UCSD-AML1 (cell line): Measurements from ENCODE around the gene C11orf21.
"Not testable (repeated sequence)": the region's sequence is repeated elsewhere in the genome, so short reads cannot be mapped to it uniquely, and the experiment has no call there.

Experiments
- DNase-seq: peaks from one replicate; lab custom pipeline; 2025; ENCODE audit not compliant: unreplicated experiment; lab: John Stamatoyannopoulos, UW

The C11orf21 gene

DNA sequence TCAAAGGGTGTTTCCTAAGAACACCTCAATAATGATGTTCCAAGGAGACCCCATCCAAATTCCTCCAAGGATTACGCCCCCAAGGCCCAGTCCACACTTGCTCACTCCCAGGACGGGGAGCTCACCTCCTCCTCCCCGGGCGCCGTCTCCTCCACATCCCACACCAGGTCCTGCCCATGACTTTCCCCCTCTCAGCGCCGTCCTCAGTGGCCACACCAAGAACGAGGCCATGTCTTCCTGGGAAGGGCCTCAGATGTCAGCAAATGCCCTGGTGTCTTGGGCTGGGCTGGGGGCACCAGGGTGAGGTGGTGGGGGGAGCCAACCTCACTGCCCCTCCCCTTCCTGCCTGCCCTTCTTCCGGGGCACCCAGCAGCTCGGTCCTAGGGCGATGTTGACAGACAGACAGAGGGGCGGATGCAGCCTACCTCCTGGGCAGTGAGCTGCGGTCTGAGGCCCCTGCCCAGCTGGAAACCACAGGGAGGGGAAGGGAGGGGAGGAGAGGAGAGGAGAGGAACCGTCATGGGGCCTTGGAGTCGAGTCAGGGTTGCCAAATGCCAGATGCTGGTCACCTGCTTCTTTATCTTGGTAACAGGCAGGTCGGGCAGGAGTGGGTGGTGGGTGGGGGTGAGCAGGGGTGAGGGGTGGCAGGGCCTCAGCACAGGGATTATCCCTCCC lies at the start of gene C11orf21, which contains the start of gene TSPAN32:
TSS of gene C11orf21 (minus strand) at position 288 of the 675 bp plus-strand sequence. CDS start at position 178, 110 bp downstream.
TSS of gene TSPAN32 (plus strand) at position 383 of the 675 bp plus-strand sequence. CDS start at position 520, 137 bp downstream.
- DNase-seq = peak; percentile 97

DNA sequence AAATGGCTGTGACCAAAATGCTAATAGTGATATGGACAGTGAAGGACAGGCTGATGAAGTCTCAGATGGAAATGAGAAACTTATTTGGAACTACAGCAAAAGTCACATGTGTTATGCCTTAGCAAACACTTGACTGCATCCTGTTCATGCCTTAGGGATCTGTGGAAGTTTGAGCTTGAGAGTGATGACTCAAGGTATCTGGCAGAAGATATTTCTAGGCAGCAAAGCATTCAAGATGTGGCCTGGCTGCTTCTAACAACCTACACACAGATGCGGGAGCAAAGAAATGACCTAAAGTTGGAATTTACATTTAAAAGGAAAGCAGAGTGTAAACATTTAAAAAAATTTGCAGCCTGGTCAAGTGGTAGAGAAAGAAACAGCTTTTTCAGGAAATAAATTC lies 47.3 kb upstream of the C11orf21 start:
- DNase-seq = no peak

DNA sequence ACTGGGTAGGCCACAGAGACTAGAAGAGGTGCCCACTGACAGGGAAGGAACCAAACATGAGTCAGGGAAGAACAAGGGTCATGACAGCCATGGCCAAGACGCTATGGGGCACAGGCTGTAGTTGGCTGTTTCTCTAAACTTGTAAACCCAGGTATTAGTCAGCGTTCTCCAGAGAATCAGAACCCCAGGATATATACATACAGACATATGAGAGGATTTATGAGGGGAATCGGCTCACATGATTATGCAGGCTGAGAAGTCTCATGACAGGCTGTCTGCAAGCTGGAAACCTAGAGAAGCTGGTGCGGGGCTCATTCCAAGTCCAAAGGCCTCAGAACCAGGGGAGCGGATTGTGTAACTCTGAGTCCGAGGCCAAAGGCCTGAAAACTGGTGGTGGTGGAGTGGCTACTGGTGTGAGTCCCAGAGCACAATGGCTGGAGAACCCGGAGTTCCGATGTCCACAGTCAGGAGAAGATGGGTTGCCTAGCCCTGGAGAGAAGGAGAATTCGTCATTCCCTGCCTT lies 45.7 kb upstream of the C11orf21 start:
- no peak for DNase-seq

DNA sequence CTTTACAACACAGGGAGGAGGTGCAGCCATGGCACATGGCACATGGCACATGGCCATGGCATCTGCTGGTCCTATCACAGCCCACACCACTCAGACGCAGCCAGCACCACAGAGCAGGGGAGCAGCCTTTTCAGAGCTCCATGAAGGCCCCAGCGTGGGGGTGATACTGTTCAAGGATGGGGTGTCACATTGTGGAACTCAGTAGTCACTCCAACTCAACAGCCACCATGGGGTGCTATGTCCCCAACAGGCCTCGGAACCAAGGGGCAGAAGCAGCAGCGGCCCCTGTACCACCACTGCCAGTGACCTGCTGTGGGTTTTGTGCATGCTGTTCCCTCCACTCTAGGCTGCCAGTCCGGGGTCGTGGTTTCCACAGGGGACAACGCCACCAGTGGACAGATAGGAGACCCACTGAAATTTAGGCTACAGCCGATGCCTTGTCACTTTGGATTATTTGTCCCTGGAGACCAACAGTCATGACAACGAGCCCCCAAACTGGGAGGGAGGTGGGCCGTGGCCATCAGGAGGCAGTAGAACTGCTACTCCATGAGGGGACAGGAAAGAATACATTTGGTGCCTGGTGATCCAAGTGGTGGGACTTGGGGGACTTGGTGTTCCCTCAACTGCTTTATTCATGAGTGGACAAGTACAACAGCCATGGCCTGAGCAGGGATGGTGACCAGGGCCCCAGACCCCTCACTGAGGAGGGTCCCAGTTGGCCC lies 45.0 kb upstream of the C11orf21 start:
- DNase-seq = no peak

DNA sequence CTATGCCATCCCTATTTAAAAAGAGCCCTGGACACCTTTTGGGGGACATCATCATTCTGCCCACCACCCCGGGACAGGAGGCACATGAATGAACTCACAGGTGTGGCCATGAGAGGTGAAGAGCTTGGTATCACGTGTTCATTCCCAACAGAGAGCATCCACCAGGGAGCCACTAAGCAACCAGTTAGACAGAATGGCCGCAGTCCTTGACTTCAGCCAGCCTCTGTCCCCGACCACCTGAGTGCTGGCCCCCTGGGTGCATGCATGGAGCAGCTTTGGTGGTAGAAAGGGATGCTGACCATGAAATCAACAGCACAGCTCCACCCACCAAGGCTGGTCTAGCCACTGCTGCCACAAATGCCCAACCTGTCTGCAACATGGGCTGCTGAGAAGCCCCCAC lies 44.3 kb upstream of the C11orf21 start:
- DNase-seq = no peak

DNA sequence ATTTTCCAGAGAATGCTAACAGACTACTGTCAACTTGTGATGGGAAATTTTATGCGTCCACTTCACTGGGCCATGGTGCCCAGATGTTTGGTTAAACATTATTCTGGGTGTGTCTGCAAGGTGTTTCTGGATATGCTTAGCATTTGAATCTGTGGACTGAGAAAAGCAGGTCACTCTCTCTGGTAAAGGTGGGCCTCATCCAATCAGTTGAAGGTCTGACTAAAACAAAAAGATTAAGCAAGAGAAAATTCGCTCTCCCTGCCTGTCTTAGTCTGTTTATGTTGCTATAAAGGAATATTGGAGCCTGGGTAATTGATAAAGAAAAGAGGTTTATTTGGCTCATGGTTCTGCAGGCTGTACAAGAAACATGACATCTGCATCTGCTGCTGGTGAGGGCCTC lies 43.3 kb upstream of the C11orf21 start:
- DNase-seq = no peak

DNA sequence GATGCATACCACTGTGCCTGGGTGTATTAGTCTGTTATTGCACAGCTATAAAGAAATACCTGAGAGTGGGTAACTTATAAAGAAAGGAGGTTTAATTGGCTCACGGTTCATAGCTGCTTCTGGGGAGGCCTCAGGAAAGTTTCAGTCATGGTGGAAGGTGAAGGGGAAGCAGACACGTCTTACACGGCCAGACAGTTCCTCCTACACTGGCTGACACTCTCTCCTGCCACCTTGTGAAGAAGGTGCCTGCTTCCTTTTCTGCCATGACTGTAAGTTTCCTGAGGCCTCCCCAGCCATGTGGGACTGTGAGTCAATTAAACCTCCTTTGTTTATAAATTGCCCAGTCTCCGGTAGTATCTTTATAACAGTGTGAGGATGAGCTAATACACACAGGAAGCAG lies 41.8 kb upstream of the C11orf21 start:
- DNase-seq = no peak

DNA sequence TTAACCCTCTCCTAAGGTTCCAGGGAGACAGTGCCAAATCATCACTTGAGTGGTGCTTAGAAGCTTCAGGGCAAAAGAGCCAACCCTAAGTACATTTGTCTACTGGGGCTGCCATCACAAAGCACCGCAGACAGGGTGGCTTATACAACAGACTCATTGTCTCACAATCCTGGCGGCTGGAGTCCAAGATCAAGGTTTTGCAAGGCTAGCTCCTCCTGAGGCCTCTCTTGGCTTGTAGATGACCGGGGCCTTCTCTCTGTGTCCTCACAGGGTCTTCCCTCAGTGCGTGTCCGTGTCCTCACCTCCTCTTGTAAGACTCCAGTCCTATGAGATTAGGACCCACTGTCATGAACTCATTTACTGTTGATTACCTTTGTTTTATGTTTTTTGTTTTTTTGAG lies 41.3 kb upstream of the C11orf21 start:
- DNase-seq = no peak

DNA sequence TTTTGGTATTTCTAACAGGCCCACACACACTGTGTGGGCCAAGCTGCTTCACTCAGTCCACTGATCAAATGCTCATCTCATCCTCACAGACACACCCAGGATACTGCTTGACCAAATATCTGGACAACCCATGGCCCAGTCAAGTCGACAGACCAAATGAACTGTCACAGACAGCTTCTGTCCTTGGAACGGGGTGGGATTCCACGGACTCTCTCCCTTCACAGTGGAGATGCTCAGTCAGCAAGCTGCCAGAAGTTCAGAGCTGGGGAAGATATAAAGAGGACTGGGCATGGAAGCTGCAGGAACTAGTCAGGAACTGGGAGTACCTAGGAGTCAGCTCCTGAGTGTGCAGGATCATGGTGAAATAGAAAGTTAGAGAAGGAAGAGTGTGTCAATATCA lies 40.8 kb upstream of the C11orf21 start:
- DNase-seq = no peak

DNA sequence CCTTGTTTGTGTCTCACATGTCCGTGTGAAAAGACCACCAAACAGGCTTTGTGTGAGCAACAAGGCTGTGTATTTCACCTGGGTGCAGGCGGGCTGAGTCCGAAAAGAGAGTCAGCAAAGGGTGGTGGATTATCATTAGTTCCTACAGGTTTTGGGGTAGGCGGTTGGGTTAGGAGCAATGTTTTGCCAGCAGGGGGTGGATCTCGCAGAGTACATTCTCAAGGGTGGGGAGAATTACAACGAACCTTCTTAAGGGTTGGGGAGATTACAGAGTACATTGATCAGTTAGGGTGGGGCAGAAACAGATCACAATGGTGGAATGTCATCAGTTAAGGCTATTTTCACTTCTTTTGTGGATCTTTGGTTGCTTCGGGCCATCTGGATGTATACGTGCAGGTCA lies 37.0 kb upstream of the C11orf21 start:
- DNase-seq = not testable (repeated sequence)

DNA sequence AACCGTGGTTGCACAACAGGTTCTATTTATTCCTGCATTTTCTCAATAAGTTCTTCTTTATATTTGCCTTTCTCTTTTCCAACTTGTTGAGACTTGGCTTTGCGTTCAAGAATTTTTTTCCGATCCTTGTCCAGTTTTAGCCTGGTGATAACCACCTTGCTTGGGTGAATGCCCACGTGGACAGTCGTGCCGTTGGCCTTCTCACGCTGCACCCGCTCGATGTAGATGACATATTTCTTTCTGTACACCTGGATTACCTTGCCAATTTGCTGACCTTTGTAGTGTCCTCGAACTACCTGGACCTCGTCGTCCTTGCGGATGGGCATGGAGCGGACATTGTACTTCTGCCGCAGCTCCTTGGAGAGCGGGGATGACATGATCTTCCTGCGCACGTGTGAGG lies 33.6 kb upstream of the C11orf21 start:
- not testable (repeated sequence) for DNase-seq

DNA sequence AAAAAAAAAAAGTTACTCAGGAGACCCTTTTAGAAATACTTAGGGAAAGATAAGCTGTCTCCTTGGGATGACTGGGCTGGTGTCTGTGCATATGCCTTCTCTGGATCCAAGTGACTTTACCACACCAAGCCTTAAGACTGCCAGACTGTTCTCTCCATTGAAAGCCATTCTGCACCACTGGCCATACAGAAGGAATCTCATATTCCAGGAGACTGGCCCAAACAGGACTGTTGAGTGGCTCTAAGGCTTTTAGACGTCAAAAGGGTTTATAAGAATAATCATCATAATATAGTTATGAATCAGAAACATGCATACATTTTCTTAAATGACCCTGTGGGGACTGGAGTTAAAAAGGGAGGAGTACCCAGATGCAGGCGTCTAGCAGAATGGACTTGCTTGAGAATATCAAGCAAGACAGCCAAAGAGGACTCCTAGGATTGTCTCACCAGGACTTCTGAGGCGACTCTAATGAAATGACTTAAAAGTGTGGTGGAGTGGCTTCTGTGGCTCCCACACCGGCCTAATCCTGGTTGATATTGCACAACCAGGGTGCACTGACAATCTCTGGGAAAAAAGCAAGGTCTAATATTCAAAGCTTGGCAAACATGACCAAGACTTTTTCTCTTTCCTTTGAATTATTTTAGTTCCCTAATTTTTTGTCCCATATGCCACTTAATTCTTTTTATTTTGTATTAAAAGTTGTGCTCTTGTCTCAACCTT lies 31.9 kb upstream of the C11orf21 start:
- not testable (repeated sequence) for DNase-seq

DNA sequence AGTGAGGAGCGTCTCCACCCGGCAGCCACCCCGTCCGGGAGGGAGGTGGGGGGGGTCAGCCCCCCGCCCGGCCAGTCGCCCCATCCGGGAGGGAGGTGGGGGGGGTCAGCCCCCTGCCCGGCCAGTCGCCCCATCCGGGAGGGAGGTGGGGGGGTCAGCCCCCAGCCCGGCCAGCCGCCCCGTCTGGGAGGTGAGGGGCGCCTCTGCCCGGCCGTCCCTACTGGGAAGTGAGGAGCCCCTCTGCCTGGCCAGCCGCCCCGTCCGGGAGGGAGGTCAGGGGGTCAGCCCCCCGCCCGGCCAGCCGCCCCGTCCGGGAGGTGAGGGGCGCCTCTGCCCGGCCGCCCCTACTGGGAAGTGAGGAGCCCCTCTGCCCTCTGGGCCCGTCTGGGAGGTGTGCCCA lies 30.9 kb upstream of the C11orf21 start:
- not testable (repeated sequence) for DNase-seq

DNA sequence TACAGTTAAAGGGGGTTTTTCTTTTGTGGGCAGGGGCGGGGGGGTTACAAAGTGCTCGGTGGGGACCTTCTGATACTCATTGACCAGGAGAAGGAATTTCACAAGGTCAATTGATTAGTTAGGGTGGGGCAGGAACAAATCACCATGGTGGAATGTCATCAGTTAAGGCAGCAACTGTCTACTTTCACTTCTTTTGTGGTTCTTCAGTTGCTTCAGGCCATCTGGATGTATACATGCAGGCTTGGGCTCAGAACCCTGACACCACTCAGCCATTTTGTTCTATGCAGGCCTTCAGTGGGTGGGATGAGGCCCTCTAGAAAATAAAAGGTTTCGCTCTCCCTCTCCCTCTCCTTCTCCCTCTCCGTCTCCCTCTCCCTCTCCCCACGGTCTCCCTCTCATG lies 29.7 kb upstream of the C11orf21 start:
- no peak for DNase-seq

DNA sequence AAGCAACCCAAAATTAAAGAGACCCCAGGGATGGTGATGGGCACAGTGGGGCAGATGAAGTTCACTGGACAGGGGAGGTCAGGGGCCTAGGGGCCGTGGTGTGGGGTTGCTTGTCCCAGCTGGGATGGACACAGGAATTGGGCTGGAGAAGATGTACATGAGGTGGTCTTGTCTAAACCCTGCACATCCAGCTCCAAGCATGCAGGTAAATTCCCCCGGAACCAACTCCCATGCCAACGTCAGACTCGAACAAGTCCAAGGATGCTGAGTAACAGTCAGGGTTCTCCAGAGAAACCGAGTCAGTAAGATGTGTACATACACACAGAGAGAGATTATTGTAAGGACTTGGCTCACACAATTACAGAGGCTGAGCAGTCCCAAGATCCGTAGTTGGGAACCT lies 29.0 kb upstream of the C11orf21 start:
- no peak for DNase-seq

DNA sequence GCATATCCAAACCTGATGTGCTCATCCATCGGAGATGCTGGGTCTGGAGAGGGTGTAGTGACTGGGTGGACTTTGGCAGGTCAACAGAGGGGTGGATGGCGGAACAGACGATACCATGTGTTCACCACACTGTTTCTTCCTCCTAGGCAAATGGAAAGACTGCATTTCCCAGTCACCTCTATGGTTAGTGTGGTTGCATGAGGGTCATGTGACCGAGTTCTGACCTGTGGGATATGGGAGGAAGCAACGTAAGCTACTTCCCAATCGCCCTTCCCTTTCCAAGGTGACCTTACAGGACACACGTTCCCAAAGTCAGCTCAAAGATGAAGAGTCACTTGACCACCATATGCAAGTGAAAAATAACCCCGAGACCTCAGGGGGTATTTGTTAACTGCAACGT lies 27.8 kb upstream of the C11orf21 start:
- DNase-seq = no peak

DNA sequence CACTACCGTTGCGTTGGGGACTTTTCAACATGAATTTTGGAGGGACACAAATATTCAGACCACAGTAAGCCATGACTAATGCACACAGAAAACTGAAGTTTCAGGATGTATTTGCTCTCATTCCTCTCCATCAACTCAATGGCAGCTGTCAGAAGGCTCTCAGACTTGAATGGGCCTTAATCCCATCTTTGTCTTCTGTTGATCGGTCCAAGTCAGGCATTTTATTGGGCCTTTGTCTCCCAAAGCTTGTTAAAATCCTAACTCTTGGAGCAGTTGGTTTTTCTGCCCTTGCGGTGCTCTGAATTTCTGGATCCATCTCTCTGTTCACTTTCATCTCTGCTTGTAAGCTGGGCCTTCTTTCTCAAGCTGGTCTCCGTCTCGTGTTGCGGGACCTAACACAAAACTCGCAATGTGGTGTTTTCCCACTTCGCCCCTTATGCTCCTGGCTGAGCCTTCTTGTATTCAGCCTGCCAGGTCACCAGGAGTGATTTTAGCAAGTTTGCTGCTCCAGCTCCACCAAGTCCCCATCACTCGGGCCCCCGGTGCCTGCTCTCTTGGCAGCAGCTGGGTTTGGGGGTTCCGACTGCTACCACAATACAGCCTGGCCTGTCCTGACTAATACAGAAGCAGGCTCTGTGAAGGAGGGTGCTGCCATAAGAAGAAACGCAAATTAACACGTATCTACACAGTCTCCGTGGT lies 27.1 kb upstream of the C11orf21 start:
- no peak for DNase-seq

DNA sequence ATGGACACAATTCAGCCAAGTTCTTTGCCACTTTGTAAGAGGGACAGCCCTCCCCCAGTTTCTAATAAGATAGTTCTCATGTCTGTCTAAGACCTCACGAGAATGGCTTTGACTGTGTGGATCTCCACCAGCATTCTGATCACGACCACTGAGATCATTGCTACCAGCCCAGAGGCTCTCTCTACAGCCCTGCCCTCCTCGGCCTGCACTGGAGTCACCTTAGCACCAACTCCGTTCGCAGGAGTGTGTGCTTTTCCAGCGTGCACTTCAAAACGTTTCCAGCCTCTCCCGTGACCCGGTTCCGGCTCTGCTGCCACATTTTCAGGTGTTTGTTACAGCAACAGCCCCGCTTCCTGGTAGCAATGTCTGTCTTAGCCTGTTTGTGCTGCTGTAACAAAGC lies 26.3 kb upstream of the C11orf21 start:
- DNase-seq = no peak

DNA sequence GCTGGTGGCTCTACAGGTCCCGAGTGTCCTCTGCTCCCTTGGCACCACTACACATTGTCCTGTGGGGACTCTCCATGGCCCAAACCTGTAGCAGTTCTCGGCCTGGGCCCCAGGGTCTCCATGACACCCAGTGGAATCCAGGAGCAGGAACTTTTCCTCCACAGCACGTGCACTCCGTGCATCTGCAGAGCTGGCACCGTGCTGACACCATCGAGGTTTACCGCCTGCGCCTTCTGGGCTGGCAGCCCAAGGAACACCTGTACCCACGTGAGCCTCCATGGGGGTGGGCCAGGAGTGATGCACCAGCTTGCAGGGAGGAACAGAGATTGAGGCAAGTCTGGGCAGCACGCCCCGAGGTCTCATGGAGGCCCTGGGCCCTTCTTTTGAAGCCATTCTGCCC lies 25.3 kb upstream of the C11orf21 start:
- no peak for DNase-seq

DNA sequence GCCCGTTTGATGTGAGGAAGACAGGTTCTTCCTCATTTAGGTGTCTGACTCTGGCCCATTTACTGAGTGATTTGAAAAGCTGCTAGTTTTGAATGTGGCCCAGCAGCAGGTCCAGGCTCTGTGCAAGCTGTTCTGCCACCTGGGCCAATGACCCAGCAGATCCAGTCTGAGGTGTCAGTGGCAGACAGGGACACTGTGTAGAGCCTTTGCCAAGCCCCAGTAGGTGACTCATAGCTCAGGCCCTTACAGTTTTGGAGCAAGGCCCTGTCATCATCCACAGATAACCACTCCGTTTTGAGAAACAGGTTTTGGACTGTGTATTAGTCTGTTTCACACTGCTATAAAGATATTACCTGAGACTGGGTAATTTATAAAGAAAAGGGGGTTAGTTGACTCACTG lies 24.0 kb upstream of the C11orf21 start:
- DNase-seq = no peak

DNA sequence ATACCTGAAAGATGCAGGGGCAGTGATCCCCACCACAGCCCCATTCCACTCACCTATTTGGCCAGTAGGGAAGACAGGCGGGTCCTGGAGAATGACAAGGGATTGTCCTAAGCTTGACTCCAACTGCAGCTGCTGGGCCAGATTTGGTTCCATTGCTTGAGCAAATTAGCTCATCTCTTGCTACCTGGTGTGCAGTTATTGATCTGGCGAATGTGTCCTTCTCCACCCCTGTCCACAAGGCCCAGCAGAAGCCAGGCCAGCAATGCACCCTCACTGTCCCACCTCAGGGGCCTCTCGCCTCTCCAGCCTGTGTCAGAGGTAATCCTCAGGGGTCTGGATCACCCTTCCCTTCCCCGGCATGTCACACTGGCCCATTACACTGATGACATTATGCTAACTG lies 23.4 kb upstream of the C11orf21 start:
- DNase-seq = no peak
